Measurements from ENCODE around the gene DENND4B. TPM values are rescaled to one million over a fixed set of nuclear protein-coding genes. Genes with fewer than 3 reads are reported as not detected.

Gene DENND4B
- total RNA-seq, 1 donor from 2014 or later: 8.7 TPM

DNA sequence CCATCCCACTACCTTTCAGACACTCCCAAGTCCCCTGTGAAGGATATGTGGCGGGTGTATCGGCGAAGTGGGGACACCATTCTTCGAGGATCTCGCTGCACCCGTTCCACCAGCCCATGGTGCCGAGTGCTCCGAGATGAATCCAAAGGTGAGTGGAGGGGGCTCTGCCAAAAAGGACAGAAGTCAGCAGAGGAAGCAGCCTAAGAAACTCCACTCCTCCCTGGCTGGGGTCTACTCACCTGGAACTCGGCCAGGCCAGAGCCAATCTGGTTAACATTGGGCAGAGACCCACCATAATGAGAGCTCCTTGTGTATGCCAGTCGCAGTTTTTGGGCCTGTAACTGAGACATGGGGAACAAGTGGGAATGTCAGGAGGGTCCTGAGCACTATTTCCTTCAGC, 8.3 kb upstream of the DENND4B start:
- H3K27me3 ChIP-seq (ENCODE audit: control insufficient read depth, insufficient read depth, low read length): no peaks in the 10 kb centered on the region
- DNase-seq (ENCODE audit: low read depth) (no peak), FAIRE-seq (no peak)
- peaks cover 18% of the 10 kb centered on the region for H3K36me3 ChIP-seq (ENCODE audit: control insufficient read depth, insufficient read depth, low read length)
- TF ChIP-seq, protein P1, sequence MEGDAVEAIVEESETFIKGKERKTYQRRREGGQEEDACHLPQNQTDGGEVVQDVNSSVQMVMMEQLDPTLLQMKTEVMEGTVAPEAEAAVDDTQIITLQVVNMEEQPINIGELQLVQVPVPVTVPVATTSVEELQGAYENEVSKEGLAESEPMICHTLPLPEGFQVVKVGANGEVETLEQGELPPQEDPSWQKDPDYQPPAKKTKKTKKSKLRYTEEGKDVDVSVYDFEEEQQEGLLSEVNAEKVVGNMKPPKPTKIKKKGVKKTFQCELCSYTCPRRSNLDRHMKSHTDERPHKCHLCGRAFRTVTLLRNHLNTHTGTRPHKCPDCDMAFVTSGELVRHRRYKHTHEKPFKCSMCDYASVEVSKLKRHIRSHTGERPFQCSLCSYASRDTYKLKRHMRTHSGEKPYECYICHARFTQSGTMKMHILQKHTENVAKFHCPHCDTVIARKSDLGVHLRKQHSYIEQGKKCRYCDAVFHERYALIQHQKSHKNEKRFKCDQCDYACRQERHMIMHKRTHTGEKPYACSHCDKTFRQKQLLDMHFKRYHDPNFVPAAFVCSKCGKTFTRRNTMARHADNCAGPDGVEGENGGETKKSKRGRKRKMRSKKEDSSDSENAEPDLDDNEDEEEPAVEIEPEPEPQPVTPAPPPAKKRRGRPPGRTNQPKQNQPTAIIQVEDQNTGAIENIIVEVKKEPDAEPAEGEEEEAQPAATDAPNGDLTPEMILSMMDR (IDR thresholded peaks at IDR 0.05; ENCODE audit: insufficient read depth, low read length, severe bottlenecking): no peak
- no peak overlapping the region for H3K4me3 ChIP-seq (ENCODE audit: low read depth, low read length)

DNA sequence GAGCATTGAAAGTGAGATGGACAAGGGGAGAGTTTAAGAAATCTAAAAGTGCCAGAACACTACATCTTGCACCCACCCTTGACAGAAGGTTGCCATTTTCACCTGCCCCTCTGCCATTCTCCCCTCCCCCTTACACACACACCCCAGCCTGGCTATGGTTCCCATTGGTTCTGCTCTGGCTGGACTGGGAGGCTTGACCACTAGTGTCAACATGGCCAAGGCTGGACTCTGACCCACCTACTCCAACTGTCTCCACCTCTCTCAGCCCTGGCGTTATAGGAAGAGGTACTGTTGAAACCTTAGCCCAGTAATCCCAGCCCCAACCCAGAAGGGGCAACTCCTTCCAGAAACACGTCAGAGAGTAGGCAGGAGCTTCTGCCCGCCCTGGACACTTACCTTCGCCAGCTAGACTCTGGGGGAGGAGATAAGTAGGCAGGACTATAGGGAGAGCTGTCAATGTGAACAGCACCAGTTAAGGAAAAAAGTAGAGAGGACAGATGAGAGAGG, 7.4 kb upstream of the DENND4B start:
- Histone ChIP-seq H3K4me3 (ENCODE audit: low read depth, low read length) (no peak overlapping the region), H3K36me3 (ENCODE audit: control insufficient read depth, insufficient read depth, low read length) (peaks cover 20% of the 10 kb centered on the region), H3K27me3 (ENCODE audit: control insufficient read depth, insufficient read depth, low read length) (no peaks in the 10 kb centered on the region)
- TF ChIP-seq, protein P1 (IDR thresholded peaks at IDR 0.05; ENCODE audit: insufficient read depth, low read length, severe bottlenecking): no peak
- no peak for FAIRE-seq
- no peak for DNase-seq (ENCODE audit: low read depth)

DNA sequence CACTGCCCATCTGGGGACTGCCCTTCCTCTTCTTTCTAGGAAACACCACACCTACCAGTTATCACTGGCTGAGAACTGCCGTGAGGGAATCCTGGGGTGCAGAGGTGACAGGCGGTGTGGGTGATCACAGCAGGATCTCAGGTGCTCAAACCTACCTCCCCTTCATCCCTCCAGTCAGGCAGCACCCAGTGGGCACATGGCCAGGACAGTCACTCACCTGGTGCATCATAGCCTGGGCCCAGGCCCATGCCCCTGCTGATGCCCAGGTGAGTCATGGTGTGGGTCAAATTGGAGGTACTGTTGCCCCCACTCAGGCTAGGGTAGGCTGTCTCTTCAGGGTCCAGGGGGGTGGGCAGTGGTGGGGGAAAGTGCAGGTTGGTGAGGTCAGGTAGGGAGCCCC, 5.3 kb upstream of the DENND4B start:
- Histone ChIP-seq H3K27me3 (ENCODE audit: control insufficient read depth, insufficient read depth, low read length) (no peaks in the 10 kb centered on the region), H3K4me3 (ENCODE audit: low read depth, low read length) (no peak overlapping the region), H3K36me3 (ENCODE audit: control insufficient read depth, insufficient read depth, low read length) (peaks cover 25% of the 10 kb centered on the region)
- DNase-seq (ENCODE audit: low read depth): peak; percentile 69
- TF ChIP-seq, protein P1 (IDR thresholded peaks at IDR 0.05; ENCODE audit: insufficient read depth, low read length, severe bottlenecking): no peak
- no peak for FAIRE-seq

DNA sequence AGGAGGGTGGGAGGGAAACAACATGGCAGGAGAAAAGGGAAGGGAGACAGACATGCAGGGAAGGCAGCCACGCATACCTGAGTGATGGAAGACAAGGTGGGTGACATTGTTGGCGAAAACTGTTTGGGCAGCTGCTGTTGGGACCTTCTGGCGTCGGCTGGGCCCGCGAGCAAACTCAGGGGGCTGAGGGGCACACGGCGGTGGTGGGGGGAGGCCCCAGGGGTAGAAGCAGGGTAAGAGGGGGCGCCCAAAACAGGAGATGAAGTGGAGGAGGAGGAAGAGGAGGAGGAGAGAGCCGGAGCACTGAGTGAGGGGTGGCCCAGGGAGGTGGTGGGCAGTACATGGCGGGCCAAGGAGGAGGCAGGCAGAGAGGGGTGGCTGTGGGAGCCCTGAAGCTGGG, 4.7 kb upstream of the DENND4B start:
- DNase-seq (ENCODE audit: low read depth): no peak
- no peak for FAIRE-seq

DNA sequence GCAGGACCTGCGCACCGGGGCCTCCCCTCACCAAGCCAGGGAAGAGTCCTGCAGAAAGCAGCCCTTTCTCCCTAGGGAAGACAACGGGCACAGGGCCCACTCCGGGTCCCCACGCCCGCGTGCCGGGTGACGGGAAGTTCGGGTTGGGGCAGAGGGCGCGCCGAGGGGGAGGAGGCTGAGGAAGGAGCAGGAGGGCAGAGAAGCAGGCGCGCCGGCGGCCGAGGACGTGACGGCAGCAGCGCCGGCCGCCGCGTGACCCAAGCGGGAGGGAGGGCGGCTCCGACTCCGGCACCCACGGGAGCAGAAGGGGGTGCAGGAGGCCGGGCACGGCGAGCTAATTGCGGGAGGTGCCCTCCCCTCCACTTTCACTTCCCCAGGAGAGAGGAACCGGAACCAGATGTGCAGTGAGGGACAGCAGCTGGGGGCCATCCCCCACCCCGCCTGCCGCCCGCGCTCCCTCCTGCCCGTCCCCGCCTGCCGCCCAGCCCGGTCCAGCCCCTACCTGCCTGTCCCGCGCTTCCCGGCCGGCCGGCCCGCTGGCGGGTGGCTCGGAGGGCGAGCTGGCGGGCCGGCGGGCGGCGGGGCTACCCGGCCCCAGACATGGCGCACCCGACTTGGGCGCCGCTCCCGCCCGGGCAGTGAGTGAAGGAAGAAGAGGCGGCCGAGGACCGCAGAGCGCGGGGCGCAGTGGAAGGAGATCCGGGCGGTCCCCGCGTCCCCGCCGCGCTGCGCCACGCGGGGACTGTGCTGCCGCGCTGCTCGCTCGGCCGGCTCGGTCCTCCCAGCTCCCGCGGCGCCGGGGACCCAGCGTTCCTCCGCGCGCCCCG, 510 bp downstream of the DENND4B start:
- DNase-seq (ENCODE audit: low read depth) (peak; percentile 41), FAIRE-seq (no peak)
- Histone ChIP-seq H3K36me3 (ENCODE audit: control insufficient read depth, insufficient read depth, low read length) (peaks cover 21% of the 10 kb centered on the region), H3K27me3 (ENCODE audit: control insufficient read depth, insufficient read depth, low read length) (no peaks in the 10 kb centered on the region), H3K4me3 (ENCODE audit: low read depth, low read length) (peak overlapping the region; percentile 75)
- TF ChIP-seq, protein P1 (IDR thresholded peaks at IDR 0.05; ENCODE audit: insufficient read depth, low read length, severe bottlenecking): no peak

More for the DNA sequence above, 4.7 kb upstream of the DENND4B start:
- H3K36me3 ChIP-seq (ENCODE audit: control insufficient read depth, insufficient read depth, low read length): peaks cover 25% of the 10 kb centered on the region
- H3K27me3 ChIP-seq (ENCODE audit: control insufficient read depth, insufficient read depth, low read length): no peaks in the 10 kb centered on the region
- no peak overlapping the region for H3K4me3 ChIP-seq (ENCODE audit: low read depth, low read length)
- TF ChIP-seq, protein P1 (IDR thresholded peaks at IDR 0.05; ENCODE audit: insufficient read depth, low read length, severe bottlenecking): no peak
